Subcutaneous preadipocyte (primary cell): Measurements from ENCODE around the gene CT47A1. TPM values are rescaled to one million over a fixed set of nuclear protein-coding genes. Genes with fewer than 3 reads are reported as not detected.

Experiments used
- small RNA-seq: library from RNA; depleted of rRNA; stranded (forward); fragments of <200 nt; gene quantifications from one replicate; pipeline ENCODE3, GENCODE V24; 2012
- total RNA-seq: library from RNA; depleted of rRNA; stranded (reverse); fragments of >200 nt; gene quantifications from 2 replicates; pipeline ENCODE4 v1.2.3, GENCODE V29; 2012

The CT47A1 gene
- not detected in 2 replicates for total RNA-seq

GRCh38 chrX:120985660-120986059, at the start of gene CT47A1:
Gene CT47A1, minus strand, starts transcription at chrX:120985760. Its CDS starts 231 bp downstream, at chrX:120985529.

GRCh38 chrX:120956500-120956899, 29.1 kb downstream of the CT47A1 start, which contains the start of gene CT47A7:
Gene CT47A7, minus strand, starts transcription at chrX:120956600. Its CDS starts 255 bp downstream, at chrX:120956345.

Small RNA genes lying within 50 kb of the gene (small RNA-seq; reads per million reads assigned to genes)
- gene AL670379.1 (not detected), gene AL670379.10 (not detected), gene AL670379.11 (not detected), gene AL670379.12 (not detected), gene AL670379.2 (not detected), gene AL670379.3 (not detected), gene AL670379.4 (not detected), gene AL670379.5 (not detected), gene AL670379.6 (not detected), gene AL670379.7 (not detected), gene AL670379.8 (not detected), gene AL670379.9 (not detected)

Other genes starting within 250 kb of the CT47A1 start
- gene CT47B1, start 109.9 kb downstream of the CT47A1 start, total RNA-seq = not detected in 2 replicates
- gene CT47A11, start 48.6 kb downstream of the CT47A1 start, total RNA-seq = not detected in 2 replicates
- gene CT47A10, start 43.7 kb downstream of the CT47A1 start, total RNA-seq = not detected in 2 replicates
- gene CT47A9, start 38.9 kb downstream of the CT47A1 start, total RNA-seq = not detected in 2 replicates
- gene CT47A8, start 34.0 kb downstream of the CT47A1 start, total RNA-seq = not detected in 2 replicates
- gene CT47A7, start 29.2 kb downstream of the CT47A1 start, total RNA-seq = not detected in 2 replicates
- not detected in 2 replicates for gene CT47A6, start 24.3 kb downstream of the CT47A1 start, total RNA-seq
- not detected in 2 replicates for gene CT47A5, start 19.4 kb downstream of the CT47A1 start, total RNA-seq
- not detected in 2 replicates for gene CT47A4, start 14.6 kb downstream of the CT47A1 start, total RNA-seq
- gene CT47A3, start 9.7 kb downstream of the CT47A1 start, total RNA-seq = not detected in 2 replicates
- not detected in 2 replicates for gene CT47A2, start 4.8 kb downstream of the CT47A1 start, total RNA-seq
- 2.5 and 3.7 TPM in 2 replicates for gene GLUD2, start 61.9 kb upstream of the CT47A1 start, total RNA-seq